Heart right ventricle (tissue), 16 donors: Measurements from ENCODE around the gene ROBO1. TPM values are rescaled to one million over a fixed set of nuclear protein-coding genes. Genes with fewer than 3 reads are reported as not detected.

Source experiments
- ATAC-seq, 8 donors: fragments of 200-7000 bp; cut with Tn5 transposase; one replicate each; pipeline ENCODE4 v1.9.1; 2020; ENCODE audit warnings: mild to moderate bottlenecking in 8 of 8, moderate library complexity in 8 of 8, moderate number of reproducible peaks in 1 of 8
- DNase-seq, 2 donors: peaks; one replicate each; pipeline ENCODE4 v3.0.0-alpha.2; 2020
- H3K27ac ChIP-seq, 10 donors: fragments of 200-600 bp; sonication (generic) in 2 of 10; one replicate each; pipeline versions ENCODE4 v1.5.0 to v1.8.0; 2020 to 2022; ENCODE audit warnings: mild to moderate bottlenecking in 3 of 10
- H3K27me3 ChIP-seq, 7 donors: fragments of 200-600 bp; one replicate each; pipeline ENCODE4 v1.8.0; 2021 to 2022; ENCODE audit warnings: mild to moderate bottlenecking in 2 of 7
- H3K36me3 ChIP-seq, 9 donors: fragments of 200-600 bp; sonication (generic) in 1 of 9; one replicate each; pipeline versions ENCODE4 v1.5.0 to v1.8.0; 2020 to 2022; ENCODE audit warnings: mild to moderate bottlenecking in 2 of 9
- H3K4me1 ChIP-seq, 9 donors: fragments of 200-600 bp; sonication (generic) in 1 of 9; one replicate each; pipeline versions ENCODE4 v1.5.0 to v1.8.0; 2020 to 2022; ENCODE audit warnings: mild to moderate bottlenecking in 4 of 9
- H3K4me3 ChIP-seq, 10 donors: fragments of 200-600 bp; sonication (generic) in 2 of 10; one replicate each; pipeline versions ENCODE4 v1.5.0 to v1.8.0; 2020 to 2022; ENCODE audit warnings: mild to moderate bottlenecking in 7 of 10, moderate library complexity in 2 of 10
- H3K9me3 ChIP-seq, 11 donors: fragments of 200-600 bp in 10 of 11; sonication (generic) in 2 of 11; one replicate each; pipeline versions ENCODE4 v1.5.0 to v1.8.0; 2013 to 2022; ENCODE audit warnings: mild to moderate bottlenecking in 2 of 11, control low read depth in 1 of 11, moderate library complexity in 1 of 11
- CTCF ChIP-seq, 9 donors: fragments of 200-600 bp; sonication (generic) in 2 of 9; IDR thresholded peaks; one replicate each; pipeline versions ENCODE4 v1.5.0 to v1.8.0; 2021 to 2022; ENCODE audit warnings: antibody characterized with exemption in 9 of 9, mild to moderate bottlenecking in 5 of 9, moderate library complexity in 1 of 9
- WGBS, 2 donors: extraction: QIAGEN DNeasy Blood & Tissue Kit; methylation state at CpG; one replicate each; pipeline ENCODE4 v1.1.7; 2013; ENCODE audit warnings: inconsistent platforms in 1 of 2; 5-methylcytosine and 5-hydroxymethylcytosine counted together
- intact Hi-C, 10 donors: fragments of 100-400 bp; cut with DNase I; formaldehyde crosslinking; loops; one replicate each; pipeline versions ENCODE4 v1.11.1 to v1.14.2; 2022
- polyA plus RNA-seq, 2 donors: library from polyadenylated mRNA; stranded (reverse); fragments of 200-250 nt; gene quantifications; one replicate each; pipeline ENCODE4 v1.2.3, GENCODE V29; 2013
- total RNA-seq, 10 donors: library from RNA; stranded (reverse); fragmentation: NEBNext Ultra II Directional in 3 of 10; extraction: Animal tissue kit (Norgen Biotek cat#: 25700) in 3 of 10; gene quantifications; one replicate each; pipeline versions ENCODE4 v1.2.1 to v1.2.4, GENCODE V29; 2021 to 2023
- donor health status: Arrhythmogenic right ventricular cardiomyopathy.
- donor health status: ischemic (EF 13 %, LVEDD 7.1; RV severe dilation, severe dysfunction).
- donor health status: healthy with polysubstance abuse.
- donor health status: DM: no; HTN: yes; CAD: no.
- donor health status: DM: no; HTN: no; CAD: no.
- donor health status: ischemic (EF 25% LVEDD 6.9; RV normal size, moderate dysfunction).
- donor health status: ischemic (EF 25% LVEDD 5.7; RV mildly dilated, moderate dysfunction).
- donor health status: healthy.
- donor health status: DM: yes; HTN: yes; CAD: no.
- donor health status: Ischemic cardiomyopathy.
- donor health status: ischemic (EF 35%, LVEDD 5.7; RV mildly dilated, moderate dysfunction).
- donor health status: nonischemic (EF 11% LVEDD 7.7; RV severe dilation, severe dysfunction).
- donor health status: DM: yes; HTN: yes; CAD: no.
- donor health status: PGD.
- donor health status: ischemic (EF 29% LVEDD 5.4; RV normal size, mild dysfunction).
- donor health status: nonischemic (EF 23%, LVEDD 6.1; RV moderate dilation, normal function).

The ROBO1 gene
- total and polyA plus RNA-seq, 12 donors = 2.8 to 13.9 (median 5.6) TPM

GRCh38 chr3:79587150-79587549 lies 180.6 kb downstream of the ROBO1 start:
- no peak for TF ChIP-seq CTCF (IDR thresholded peaks at IDR 0.05)
- H3K9me3 ChIP-seq = no peaks in the 10 kb centered on the region
- H3K27me3 ChIP-seq = no peaks in the 10 kb centered on the region
- no peaks in the 10 kb centered on the region for H3K36me3 ChIP-seq
- intact Hi-C loops = no loop called here
- H3K4me1 ChIP-seq = no peaks in the 10 kb centered on the region
- no peak overlapping the region for H3K4me3 ChIP-seq
- DNase-seq (no peak), ATAC-seq (no peak)
- H3K27ac ChIP-seq = no peak overlapping the region

GRCh38 chr3:79586232-79586631 lies 181.6 kb downstream of the ROBO1 start:
- H3K4me1 ChIP-seq = no peaks in the 10 kb centered on the region
- ATAC-seq = no peak
- no peak for TF ChIP-seq CTCF (IDR thresholded peaks at IDR 0.05)

GRCh38 chr3:79572930-79573329 lies 194.9 kb downstream of the ROBO1 start:
- Histone ChIP-seq H3K27me3 (no peaks in the 10 kb centered on the region), H3K36me3 (no peaks in the 10 kb centered on the region), H3K4me1 (no peaks in the 10 kb centered on the region), H3K4me3 (no peak overlapping the region), H3K27ac (no peak overlapping the region), H3K9me3 (no peaks in the 10 kb centered on the region)
- no peak for TF ChIP-seq CTCF (IDR thresholded peaks at IDR 0.05)
- WGBS, 2 donors = 85 to 86% methylated on average over 7 of the region's 7 CpGs
- DNase-seq (no peak), ATAC-seq (no peak)
- intact Hi-C loops = no loop called here

More at GRCh38 chr3:79586232-79586631, 181.6 kb downstream of the ROBO1 start:
- H3K4me3 ChIP-seq = no peak overlapping the region
- no peak for DNase-seq
- no peaks in the 10 kb centered on the region for H3K36me3 ChIP-seq
- H3K27ac ChIP-seq = no peak overlapping the region
- no peaks in the 10 kb centered on the region for H3K9me3 ChIP-seq
- no peaks in the 10 kb centered on the region for H3K27me3 ChIP-seq
- intact Hi-C loops = no loop called here

- 90 to 94% methylated on average over 10 of the region's 10 CpGs for WGBS, 2 donors
- Histone ChIP-seq H3K36me3 (no peaks in the 10 kb centered on the region), H3K4me1 (no peaks in the 10 kb centered on the region), H3K4me3 (no peak overlapping the region), H3K27ac (no peak overlapping the region), H3K9me3 (peaks cover 0 to 5% (median 0%) of the 10 kb centered on the region in 11 donors), H3K27me3 (no peaks in the 10 kb centered on the region)
- DNase-seq (no peak), ATAC-seq (no peak)
- intact Hi-C loops = no loop called here
- no peak for TF ChIP-seq CTCF (IDR thresholded peaks at IDR 0.05)
Observed at GRCh38 chr3:79568938-79569337, 198.9 kb downstream of the ROBO1 start.

GRCh38 chr3:79564192-79564591 lies 203.6 kb downstream of the ROBO1 start:
- Histone ChIP-seq H3K9me3 (peaks cover 0 to 5% (median 0%) of the 10 kb centered on the region in 11 donors), H3K36me3 (no peaks in the 10 kb centered on the region), H3K4me3 (no peak overlapping the region), H3K27me3 (no peaks in the 10 kb centered on the region), H3K4me1 (no peaks in the 10 kb centered on the region), H3K27ac (no peak overlapping the region)
- ATAC-seq = peak in 2 of 8 donors; percentile 55 to 61
- DNase-seq = no peak
- intact Hi-C loops = no loop called here
- TF ChIP-seq CTCF (IDR thresholded peaks at IDR 0.05) = no peak
- 24 to 29% methylated on average over 1 of the region's 1 CpG for WGBS, 2 donors
